GM11168 (cell line): ENCODE measurements around the gene SOCS1.
"Not testable (repeated sequence)": the region's sequence is repeated elsewhere in the genome, so short reads cannot be mapped to it uniquely, and the experiment has no call there.

ENCODE experiments used
- in situ Hi-C: fragments of 300-500 bp; cut with MboI; formaldehyde crosslinking; loops from one replicate; pipeline ENCODE4 v1.12.0; 2022; ENCODE audit warnings: low sequenced_read_pairs; ENCODE audit not compliant: unreplicated experiment

Gene SOCS1

GRCh38 chr16:11232852-11233726, 22.9 kb downstream of the SOCS1 start:
- in situ Hi-C loops: no loop called here

GRCh38 chr16:11232302-11232851, 23.6 kb downstream of the SOCS1 start:
- in situ Hi-C loops: no loop called here

- in situ Hi-C loops: no loop called here
These were observed 24.5 kb downstream of the SOCS1 start for GRCh38 chr16:11231367-11231970.

GRCh38 chr16:11229906-11230305, 26.1 kb downstream of the SOCS1 start:
- in situ Hi-C loops: no loop called here

- in situ Hi-C loops: no loop called here
These were observed 26.6 kb downstream of the SOCS1 start for GRCh38 chr16:11229432-11229831.

GRCh38 chr16:11225677-11226549, 30.1 kb downstream of the SOCS1 start:
- in situ Hi-C loops: no loop called here

GRCh38 chr16:11224894-11225676, 30.9 kb downstream of the SOCS1 start:
- in situ Hi-C loops: no loop called here

- in situ Hi-C loops: no loop called here
These were observed 31.7 kb downstream of the SOCS1 start for GRCh38 chr16:11224096-11224893.

- in situ Hi-C loops: not testable (repeated sequence)
These were observed 35.5 kb downstream of the SOCS1 start for GRCh38 chr16:11220507-11220906.

- in situ Hi-C loops: no loop called here
These were observed 36.8 kb downstream of the SOCS1 start for GRCh38 chr16:11219178-11219577.

- in situ Hi-C loops: no loop called here
These were observed 37.4 kb downstream of the SOCS1 start for GRCh38 chr16:11218604-11218962.

- in situ Hi-C loops: no loop called here
These were observed 38.1 kb downstream of the SOCS1 start for GRCh38 chr16:11217651-11218603.

GRCh38 chr16:11215935-11216556, 40.0 kb downstream of the SOCS1 start:
- in situ Hi-C loops: no loop called here

GRCh38 chr16:11213799-11214198, 42.2 kb downstream of the SOCS1 start:
- in situ Hi-C loops: no loop called here

GRCh38 chr16:11213373-11213772, 42.6 kb downstream of the SOCS1 start:
- in situ Hi-C loops: no loop called here

- in situ Hi-C loops: no loop called here
These were observed 43.2 kb downstream of the SOCS1 start for GRCh38 chr16:11212798-11213196.

GRCh38 chr16:11211977-11212797, 43.8 kb downstream of the SOCS1 start:
- in situ Hi-C loops: no loop called here
